GM21360 (cell line): ENCODE results near the gene PAX2.
"Not testable (repeated sequence)": the region's sequence is repeated elsewhere in the genome, so short reads cannot be mapped to it uniquely, and the experiment has no call there.

Source experiments
- ATAC-seq: cut with Tn5 transposase; IDR thresholded peaks from one replicate; pipeline ENCODE4 v1.9.1; 2021; ENCODE audit warnings: mild to moderate bottlenecking, moderate library complexity; ENCODE audit not compliant: unreplicated experiment

Gene PAX2

DNA sequence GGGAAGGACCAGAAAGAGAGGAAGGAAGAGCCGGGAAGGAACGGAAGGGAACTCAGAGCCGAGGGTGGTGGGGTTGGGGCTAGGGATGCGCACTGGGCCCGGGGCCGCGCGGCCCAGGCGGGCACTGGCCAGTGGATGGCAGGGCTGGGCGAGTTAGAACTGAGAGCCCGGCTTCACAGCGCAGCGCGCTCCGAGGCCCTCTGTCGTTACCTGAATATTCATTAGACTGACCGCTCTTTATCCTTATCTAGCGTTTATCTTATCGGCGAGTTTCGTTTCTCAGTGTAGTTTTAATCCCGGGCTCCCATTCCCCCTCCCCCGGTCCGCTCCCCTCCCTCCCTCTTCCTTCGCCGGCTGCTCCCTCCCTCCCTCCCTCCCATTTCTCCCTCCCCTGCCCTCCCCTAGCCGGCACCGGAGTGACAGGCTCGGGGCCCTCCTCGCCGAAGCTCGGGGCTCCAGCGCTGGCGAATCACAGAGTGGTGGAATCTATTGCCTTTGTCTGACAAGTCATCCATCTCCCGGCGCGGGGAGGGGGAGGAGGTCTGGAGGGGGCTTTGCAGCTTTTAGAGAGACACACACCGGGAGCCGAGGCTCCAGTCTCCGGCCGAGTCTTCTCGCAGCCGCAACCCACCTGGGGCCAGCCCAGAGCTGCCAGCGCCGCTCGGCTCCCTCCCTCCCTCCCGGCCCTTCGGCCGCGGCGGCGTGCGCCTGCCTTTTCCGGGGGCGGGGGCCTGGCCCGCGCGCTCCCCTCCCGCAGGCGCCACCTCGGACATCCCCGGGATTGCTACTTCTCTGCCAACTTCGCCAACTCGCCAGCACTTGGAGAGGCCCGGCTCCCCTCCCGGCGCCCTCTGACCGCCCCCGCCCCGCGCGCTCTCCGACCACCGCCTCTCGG is at the start of gene PAX2:
TSS of gene PAX2 (plus strand) at position 596 of the 895 bp plus-strand sequence. CDS start 679 bp downstream, outside the sequence.
- no peak for ATAC-seq

DNA sequence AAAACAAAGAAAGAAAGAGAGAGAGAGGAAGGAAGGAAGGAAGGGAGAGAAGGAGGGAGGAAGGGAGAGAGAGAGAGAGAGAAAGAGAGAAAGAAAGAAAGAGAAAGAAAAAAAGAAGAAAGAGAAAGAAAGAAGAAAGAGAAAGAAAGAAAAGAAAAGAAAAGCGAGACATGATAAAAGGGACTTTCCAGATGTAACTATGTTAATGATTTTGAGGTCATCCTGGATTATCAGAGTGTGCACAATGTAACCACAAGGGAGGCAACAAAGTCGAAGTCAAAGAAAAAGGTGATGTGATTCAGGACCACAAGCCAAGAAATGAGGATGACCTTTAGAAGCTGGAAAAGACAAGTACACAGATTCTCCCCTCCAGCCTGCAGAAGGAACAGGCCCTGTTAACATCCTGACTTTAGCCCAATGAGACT is 48.9 kb upstream of the PAX2 start:
- ATAC-seq, result no peak

DNA sequence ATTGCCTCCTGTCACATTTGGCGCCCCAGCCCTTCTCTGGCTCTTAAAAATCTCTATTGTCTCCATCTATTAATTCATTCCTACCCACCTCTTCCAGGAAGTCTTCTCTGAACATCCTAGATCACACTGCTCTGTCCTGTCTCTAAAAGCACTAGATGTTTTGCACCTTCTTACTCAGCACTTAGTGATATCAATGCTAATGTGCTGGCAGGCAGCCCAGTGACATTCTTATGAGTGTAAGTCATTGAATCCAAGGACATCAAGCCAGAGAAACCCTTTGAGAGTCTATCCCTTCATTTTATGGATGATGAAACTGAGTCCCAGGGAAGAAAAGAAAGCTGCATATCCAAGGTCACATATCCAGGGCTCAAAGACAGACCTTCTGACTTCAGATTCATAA is 48.3 kb upstream of the PAX2 start:
- ATAC-seq, result no peak

DNA sequence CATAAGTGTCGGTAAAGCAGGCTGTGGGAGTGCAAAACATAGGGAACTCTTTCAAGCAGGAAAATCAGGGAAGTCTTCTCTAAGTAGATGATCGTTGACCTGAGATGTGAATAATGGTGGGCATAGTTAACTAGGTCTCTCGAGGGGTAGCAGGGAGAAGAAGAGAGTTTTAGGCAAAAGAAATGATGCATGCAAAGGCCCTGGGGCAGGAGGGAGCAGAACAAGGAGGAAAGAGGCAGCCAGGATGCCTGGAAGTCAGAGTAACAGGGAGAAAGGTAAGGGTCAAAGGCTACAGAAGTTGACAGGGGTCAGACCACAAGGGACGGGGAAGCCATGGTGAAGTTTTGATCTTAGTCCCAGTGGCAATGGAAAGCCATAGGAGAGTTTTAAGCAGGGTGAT is 47.8 kb upstream of the PAX2 start:
- ATAC-seq, result no peak

- ATAC-seq, result not testable (repeated sequence)
These were observed 43.7 kb upstream of the PAX2 start for GRCh38 chr10:100701704-100702103.

DNA sequence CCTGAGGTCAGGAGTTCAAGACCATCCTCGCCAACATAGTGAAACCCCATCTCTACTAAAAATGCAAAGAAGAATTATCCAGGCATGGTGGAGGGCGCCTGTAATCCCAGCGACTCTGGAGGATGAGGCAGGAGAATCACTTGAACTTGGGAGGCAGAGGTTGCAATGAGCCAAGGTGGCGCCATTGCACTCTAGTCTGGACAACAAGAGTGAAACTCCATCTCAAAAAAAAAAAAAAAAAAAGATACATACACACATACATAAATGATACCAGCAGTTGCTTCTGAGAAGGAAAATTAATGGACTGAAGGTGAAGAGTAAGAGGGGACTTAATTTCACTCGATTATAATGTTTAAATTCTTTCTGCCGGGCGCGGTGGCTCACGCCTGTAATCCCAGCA is 40.2 kb upstream of the PAX2 start:
- ATAC-seq, result no peak

DNA sequence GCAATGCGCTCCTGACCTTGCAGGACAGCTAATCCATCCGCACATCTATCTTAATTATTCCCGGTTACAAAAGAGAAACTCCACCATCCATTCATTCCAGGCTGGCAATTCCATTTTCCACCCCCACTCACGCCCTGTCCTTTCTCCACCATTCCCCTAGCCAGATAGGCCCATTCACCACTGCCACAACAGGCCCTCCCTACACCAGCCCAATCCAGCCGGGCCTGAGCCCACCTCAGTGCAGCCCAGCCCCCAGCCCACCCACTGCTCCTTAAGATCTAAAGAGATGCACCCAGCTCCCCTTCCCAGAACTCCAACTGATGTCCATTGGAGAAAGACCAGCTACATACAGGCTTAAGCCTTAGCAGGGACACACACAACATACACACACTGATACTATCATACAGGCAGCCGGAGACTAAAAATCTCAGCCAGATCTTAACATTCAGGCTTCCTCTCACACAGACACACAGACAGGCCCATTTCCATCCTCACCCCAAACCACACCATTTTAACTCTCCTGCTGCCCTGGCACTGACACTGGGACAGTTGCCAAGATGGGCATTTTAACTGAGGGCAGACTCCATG is 38.0 kb upstream of the PAX2 start:
- ATAC-seq, result no peak

DNA sequence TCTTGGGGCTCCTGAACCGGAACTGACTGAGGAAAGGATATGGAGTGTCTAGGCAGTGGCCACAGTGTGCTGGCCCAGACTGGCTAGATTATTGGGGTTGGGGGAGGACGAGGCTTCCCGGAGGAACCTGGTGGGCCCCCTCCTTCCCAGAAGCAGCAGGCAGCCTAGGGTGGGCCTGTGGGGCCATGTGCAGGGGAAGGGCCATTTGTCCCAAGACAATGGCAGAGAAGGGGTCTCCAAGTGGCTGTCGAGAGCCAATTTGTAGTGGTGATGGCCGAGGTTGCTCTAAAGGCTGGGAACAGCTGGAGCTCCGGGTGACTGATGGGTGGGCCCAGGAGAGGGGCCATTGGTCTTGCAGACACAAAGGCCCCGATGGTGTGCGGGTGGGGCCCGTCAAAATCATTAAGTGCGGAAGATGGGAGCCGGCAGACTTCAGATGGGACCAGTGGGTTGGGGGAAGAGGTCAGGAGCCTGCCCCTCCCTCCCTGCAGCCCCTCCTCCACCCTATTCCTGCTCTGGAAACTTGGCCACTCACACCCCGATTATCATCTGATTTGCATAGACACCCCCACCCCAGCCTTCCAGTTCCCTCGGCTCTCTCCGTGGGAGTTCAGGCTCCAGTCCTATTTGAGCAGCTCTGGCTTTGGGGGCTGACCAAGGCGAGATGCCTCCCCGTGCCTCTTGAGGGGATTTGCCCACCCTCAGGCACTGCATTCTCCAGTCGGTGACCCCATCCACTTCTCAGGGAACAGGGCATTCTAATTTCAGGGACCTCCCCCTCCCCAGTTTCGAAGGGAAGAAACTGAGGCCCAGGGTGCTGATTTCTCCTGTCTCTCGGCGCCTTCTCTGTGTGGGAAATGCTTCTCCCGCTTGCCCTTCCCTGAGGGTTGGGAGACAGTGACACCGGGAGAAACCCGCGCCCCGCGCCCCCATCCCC is 36.0 kb upstream of the PAX2 start:
- no peak for ATAC-seq

- no peak for ATAC-seq
These were observed 35.1 kb upstream of the PAX2 start for GRCh38 chr10:100710151-100710871.

- ATAC-seq, result no peak
These were observed 32.1 kb upstream of the PAX2 start for GRCh38 chr10:100713049-100713858.

GRCh38 chr10:100713859-100714565 is 31.4 kb upstream of the PAX2 start:
- no peak for ATAC-seq

DNA sequence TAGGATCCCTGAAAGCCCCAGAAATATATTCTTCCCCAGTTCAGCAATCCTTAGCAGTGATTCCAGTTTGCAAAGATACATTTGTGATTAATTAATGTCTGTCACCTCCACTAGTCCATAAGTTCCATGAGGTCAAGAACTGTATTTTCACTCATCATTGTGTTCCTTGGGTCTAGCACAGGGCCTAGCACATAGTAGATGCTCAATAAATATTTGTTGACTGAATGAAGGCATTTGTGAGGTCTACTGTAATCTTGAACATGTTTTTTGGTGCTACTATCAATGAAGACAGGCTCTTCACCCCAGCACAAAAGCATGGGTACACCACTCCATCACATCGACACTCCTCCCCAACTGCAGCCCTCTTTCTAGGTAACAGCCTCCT is 30.8 kb upstream of the PAX2 start:
- ATAC-seq, result no peak

DNA sequence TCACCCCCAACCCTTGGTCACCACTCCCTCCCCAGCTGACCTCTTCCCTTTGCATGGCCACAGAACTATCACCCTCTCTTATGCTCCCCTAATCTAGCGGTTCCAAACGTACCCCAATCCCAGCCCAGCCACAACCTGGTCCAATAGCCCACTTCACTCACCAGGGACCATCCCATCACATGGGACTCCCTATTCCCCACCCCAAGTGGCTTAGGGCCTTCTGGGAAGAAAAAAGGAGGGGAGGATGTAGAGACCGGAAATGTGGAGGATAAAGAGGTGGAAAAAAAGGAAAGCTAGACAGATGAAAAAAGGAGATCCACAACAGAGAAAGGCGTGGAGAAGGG is 30.3 kb upstream of the PAX2 start:
- ATAC-seq, result no peak

DNA sequence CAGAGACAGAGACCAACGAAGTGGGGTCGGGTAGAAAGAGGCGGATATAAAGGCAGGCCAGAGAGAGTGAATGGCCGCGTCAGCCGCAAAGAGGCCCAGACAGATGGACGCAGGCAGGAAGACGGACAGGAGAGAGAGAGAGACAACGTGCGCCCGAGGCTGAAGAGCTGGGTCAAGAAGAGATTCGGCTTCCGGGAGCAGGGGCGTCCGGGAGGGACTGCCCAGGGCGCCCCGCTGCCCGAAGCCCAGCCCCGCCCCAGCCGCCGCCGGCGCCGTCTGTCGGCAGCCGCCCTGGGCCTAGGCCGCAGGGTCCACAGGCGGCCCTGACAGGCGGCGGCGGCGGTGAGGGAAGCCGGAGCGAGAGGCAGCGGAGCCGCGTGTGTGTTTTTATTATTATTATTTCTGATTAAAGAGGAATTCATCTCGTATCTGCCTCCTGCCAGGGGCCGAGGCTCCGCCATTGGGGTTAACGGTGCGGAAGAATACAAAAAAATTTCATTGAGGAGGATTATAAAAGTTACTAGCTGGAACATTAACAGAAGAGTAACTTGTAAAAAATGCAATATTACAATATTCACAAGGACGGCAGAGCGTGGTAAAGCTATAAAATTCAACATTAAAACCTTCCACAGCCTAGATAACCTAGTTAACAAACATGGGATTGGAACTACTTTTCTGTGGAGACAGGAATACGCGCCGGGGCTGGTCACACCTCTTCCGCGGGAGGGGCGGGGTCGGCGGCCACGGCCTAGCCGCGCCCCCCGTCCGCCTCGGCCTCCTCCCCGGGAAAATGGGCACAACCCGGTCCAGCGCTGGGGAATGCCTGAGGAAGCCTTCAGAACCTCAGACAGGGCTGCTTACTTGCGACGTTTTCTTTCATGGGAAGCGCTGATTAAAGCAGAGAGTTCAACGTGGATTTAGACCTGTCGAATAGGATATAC is 29.7 kb upstream of the PAX2 start:
- ATAC-seq, result no peak

DNA sequence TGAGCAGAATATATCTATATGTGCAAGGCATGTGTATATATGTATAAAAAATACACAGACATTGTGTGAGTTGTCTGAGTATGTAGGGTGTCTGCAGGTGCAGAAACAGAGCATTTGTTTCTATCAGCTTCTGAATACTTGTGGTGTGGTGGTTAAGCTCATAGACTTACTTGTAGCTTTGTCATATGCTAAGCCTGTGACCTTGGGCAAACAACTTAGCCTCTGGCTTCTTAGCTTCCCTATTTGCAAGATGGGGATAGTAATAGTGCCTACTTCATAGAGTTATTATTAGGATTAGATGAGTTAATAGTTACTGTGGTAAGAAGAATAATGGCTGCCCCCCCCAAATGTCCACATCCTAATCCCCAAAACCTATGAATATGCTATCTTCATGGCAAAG is 28.2 kb upstream of the PAX2 start:
- no peak for ATAC-seq

GRCh38 chr10:100718197-100718742 is 27.1 kb upstream of the PAX2 start:
- ATAC-seq, result no peak

- ATAC-seq, result no peak
These were observed 22.2 kb upstream of the PAX2 start for GRCh38 chr10:100723180-100723579.
